HepG2 (cell line): Measurements from ENCODE around the gene CFAP221. TPM values are rescaled to one million over a fixed set of nuclear protein-coding genes. Genes with fewer than 3 reads are reported as not detected.
A peak's percentile ranks its signal among the peaks of the same experiment; 100 is the strongest.

ENCODE experiments used
- AHR ChIP-seq: IDR thresholded peaks from 2 replicates; pipeline ENCODE4 v1.6.1; 2018; ENCODE audit warnings: missing genetic modification reagents, missing compliant biosample characterization
- BORCS8-MEF2B ChIP-seq: sonication (generic); formaldehyde crosslinking; IDR thresholded peaks from 2 replicates; pipeline ENCODE4 v1.8.0; 2022; ENCODE audit warnings: mild to moderate bottlenecking, missing genetic modification reagents
- CAMTA2 ChIP-seq: sonication (generic); formaldehyde crosslinking; IDR thresholded peaks from 2 replicates; pipeline ENCODE4 v1.4.0; 2020; ENCODE audit warnings: mild to moderate bottlenecking, missing genetic modification reagents, borderline replicate concordance
- GLI4 ChIP-seq: sonication (generic); formaldehyde crosslinking; IDR thresholded peaks from 2 replicates; pipeline ENCODE4 v1.5.1; 2020; ENCODE audit warnings: missing genetic modification reagents, mild to moderate bottlenecking, moderate library complexity, borderline replicate concordance
- HMG20A ChIP-seq: IDR thresholded peaks from 2 replicates; pipeline ENCODE4 v1.6.1; 2016; ENCODE audit warnings: borderline replicate concordance
- HNF1B ChIP-seq: sonication (generic); formaldehyde crosslinking; IDR thresholded peaks from 2 replicates; pipeline ENCODE4 v1.5.1; 2020; ENCODE audit warnings: mild to moderate bottlenecking, moderate library complexity, missing genetic modification reagents
- MAF1 ChIP-seq: sonication (generic); formaldehyde crosslinking; IDR thresholded peaks from 2 replicates; pipeline ENCODE4 v1.5.0; 2020; ENCODE audit warnings: missing genetic modification reagents, borderline replicate concordance
- MNT ChIP-seq: fragments of 450-650 bp; IDR thresholded peaks from 2 replicates; pipeline ENCODE4 v1.6.1; 2016
- PHF21A ChIP-seq: sonication (generic); formaldehyde crosslinking; IDR thresholded peaks from 2 replicates; pipeline ENCODE4 v1.5.0; 2020; ENCODE audit warnings: mild to moderate bottlenecking, missing genetic modification reagents
- SMARCC2 ChIP-seq: fragments of 450-650 bp; IDR thresholded peaks from 2 replicates; pipeline ENCODE4 v1.6.1; 2017; ENCODE audit warnings: antibody characterized with exemption, mild to moderate bottlenecking
- SRSF1 ChIP-seq: fragments of 200-400 bp; formaldehyde crosslinking; optimal IDR thresholded peaks from 2 replicates; pipeline ENCODE3; 2017; ENCODE audit warnings: mild to moderate bottlenecking, low read depth, low read length, moderate library complexity
- ZFX ChIP-seq: sonication (generic); formaldehyde crosslinking; IDR thresholded peaks from 2 replicates; pipeline ENCODE4 v1.4.0; 2020; ENCODE audit warnings: mild to moderate bottlenecking, low read depth, missing genetic modification reagents, moderate library complexity
- ZMYM2 ChIP-seq: sonication (generic); formaldehyde crosslinking; IDR thresholded peaks from 2 replicates; pipeline ENCODE4 v1.8.0; 2022; ENCODE audit warnings: mild to moderate bottlenecking, missing genetic modification reagents
- ZNF574 ChIP-seq: sonication (generic); formaldehyde crosslinking; IDR thresholded peaks from 2 replicates; pipeline ENCODE4 v1.4.0; 2020; ENCODE audit warnings: missing genetic modification reagents
- ZNF646 ChIP-seq: sonication (generic); formaldehyde crosslinking; IDR thresholded peaks from 2 replicates; pipeline ENCODE4 v1.9.0; 2021; ENCODE audit warnings: mild to moderate bottlenecking, missing genetic modification reagents
- polyA plus RNA-seq, 8 experiments: library from polyadenylated mRNA; depleted of rRNA in 3 of 8; stranded (reverse) in 7 of 8; unstranded in 1 of 8; fragments of >200 nt; fragmentation: Illumina TruSeq in 4 of 8; extraction: Trizol in 4 of 8; gene quantifications; 2 replicates each; pipeline versions ENCODE4 v1.2.1 to v1.2.3, GENCODE V29; 2011 to 2016; ENCODE audit warnings: low read depth in 4 of 8, missing spikeins in 1 of 8, mixed read lengths in 1 of 8; ENCODE audit not compliant: insufficient read depth in 1 of 8
- total RNA-seq, 5 experiments: library from RNA; depleted of rRNA; stranded (reverse); fragments of >200 nt; fragmentation: Illumina TruSeq; extraction: Trizol; gene quantifications; 2 replicates each; pipeline ENCODE4 v1.2.3, GENCODE V29; 2016; ENCODE audit warnings: low read depth in 1 of 5

The CFAP221 gene
- total and polyA plus RNA-seq, 2 of the 13 experiments (the other 11 are each of a cell fraction or from before 2014, with no cell fraction given): not detected

- TF ChIP-seq ZMYM2 (CRISPR knock-in tag) (peak; percentile 19; the same call in 1 of the 2 replicates), GLI4 (CRISPR knock-in tag) (no peak), BORCS8-MEF2B (CRISPR knock-in tag) (no peak), SMARCC2 (no peak), SRSF1 (no peak), MNT (no peak), HNF1B (CRISPR knock-in tag) (peak; percentile 47; the same call in 1 of the 2 replicates), CAMTA2 (no peak), AHR (CRISPR knock-in tag) (no peak), ZFX (CRISPR knock-in tag) (no peak), PHF21A (CRISPR knock-in tag) (no peak), ZNF646 (no peak; the same call in none of the 2 replicates), ZNF574 (no peak; the same call in 1 of the 2 replicates), HMG20A (CRISPR knock-in tag) (0 out of 2 replicates have a peak, but pooled peaks have one; percentile 16), MAF1 (CRISPR knock-in tag) (no peak)
Measured at GRCh38 chr2:119678021-119678656, 133.9 kb downstream of the CFAP221 start (continued).
